HL-60 (cell line): ENCODE results near the gene CHTF18.

Experiments used
- CTCF ChIP-seq: IDR thresholded peaks from one replicate; pipeline ENCODE4 v1.5.1; 2011; ENCODE audit warnings: low read length, control low read depth, inconsistent platforms; ENCODE audit not compliant: insufficient read depth
- GABPA ChIP-seq: IDR thresholded peaks from 2 replicates; pipeline ENCODE4 v1.6.1; 2012; ENCODE audit warnings: low read depth

GRCh38 chr16:824194-824593, 35.8 kb downstream of the CHTF18 start:
- TF ChIP-seq CTCF, result no peak
- no peak for TF ChIP-seq GABPA
